A549 (cell line): ENCODE data around the gene NRXN3.

ENCODE experiments used
- EP300 ChIP-seq, 2 experiments: fragments of >200 bp; sonication (Bioruptor Twin); formaldehyde crosslinking; IDR thresholded peaks; 2 replicates in 1 of 2; 3 replicates in 1 of 2; pipeline ENCODE4 v1.6.1; 2016 to 2017
- FOSL2 ChIP-seq, 2 experiments: fragments of 450-650 bp in 1 of 2; fragments of >200 bp in 1 of 2; sonication (Bioruptor Twin) in 1 of 2; formaldehyde crosslinking; IDR thresholded peaks; 2 replicates each; pipeline versions ENCODE4 v1.5.0 to v1.6.1; 2016 to 2020; ENCODE audit warnings: mild to moderate bottlenecking in 1 of 2, moderate library complexity in 1 of 2
- POLR2A ChIP-seq: IDR thresholded peaks from 2 replicates; pipeline ENCODE4 v1.6.1; 2012; ENCODE audit warnings: mild to moderate bottlenecking, low read length
- TF ChIP-seq, protein P1 (sequence below): fragments of 200-600 bp; sonication (generic); IDR thresholded peaks from 2 replicates; pipeline ENCODE4 v1.6.1; 2016; ENCODE audit warnings: antibody characterized with exemption, mild to moderate bottlenecking, moderate library complexity
- TF ChIP-seq, protein P2 (sequence below): fragments of >200 bp; sonication (Bioruptor Twin); formaldehyde crosslinking; IDR thresholded peaks from 3 replicates; pipeline ENCODE4 v1.5.1; 2016

DNA sequence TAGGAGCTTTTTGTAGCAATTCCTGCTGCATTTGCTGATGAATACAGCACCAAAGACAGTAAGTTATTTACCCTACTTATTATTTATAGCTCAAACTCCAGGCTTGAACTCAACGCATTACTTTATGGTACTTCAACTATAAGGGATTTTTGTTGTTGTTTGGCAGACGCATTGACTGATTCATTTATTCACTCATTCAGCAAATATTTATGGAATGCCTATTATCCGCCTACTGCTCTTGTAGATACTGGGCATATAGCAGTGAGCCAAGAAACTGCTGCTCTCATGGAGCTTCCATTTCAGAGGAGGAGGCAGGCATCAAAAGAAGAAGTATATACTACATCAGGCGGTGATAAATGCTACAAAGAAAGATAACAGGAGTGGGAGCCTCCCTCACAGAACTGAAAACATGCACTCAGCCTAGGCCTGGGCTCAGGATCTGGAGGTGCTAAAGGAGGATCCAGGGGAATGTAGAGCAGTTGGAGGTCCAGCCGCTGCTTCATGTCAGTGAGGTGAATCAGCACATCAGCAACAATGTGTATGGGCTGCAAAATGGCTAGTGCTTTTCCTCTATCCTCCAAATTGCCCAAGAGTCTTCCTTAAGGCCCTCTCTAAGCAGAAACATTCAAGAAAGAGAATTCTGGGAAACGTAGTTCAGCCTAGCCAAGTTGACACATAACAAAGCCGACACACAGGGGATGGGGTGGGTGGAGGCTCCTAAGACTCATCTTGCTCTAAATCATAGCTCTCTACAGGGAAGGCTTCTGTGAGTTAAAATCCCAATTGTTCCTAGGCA is 157.5 kb downstream of the NRXN3 start:
- TF ChIP-seq POLR2A (no peak), FOSL2 (IDR thresholded peaks at IDR 0.05) (no peak), FOSL2 (CRISPR knock-in tag; IDR thresholded peaks at IDR 0.05) (no peak), EP300 (IDR thresholded peaks at IDR 0.05) (no peak)
- TF ChIP-seq, protein P1, sequence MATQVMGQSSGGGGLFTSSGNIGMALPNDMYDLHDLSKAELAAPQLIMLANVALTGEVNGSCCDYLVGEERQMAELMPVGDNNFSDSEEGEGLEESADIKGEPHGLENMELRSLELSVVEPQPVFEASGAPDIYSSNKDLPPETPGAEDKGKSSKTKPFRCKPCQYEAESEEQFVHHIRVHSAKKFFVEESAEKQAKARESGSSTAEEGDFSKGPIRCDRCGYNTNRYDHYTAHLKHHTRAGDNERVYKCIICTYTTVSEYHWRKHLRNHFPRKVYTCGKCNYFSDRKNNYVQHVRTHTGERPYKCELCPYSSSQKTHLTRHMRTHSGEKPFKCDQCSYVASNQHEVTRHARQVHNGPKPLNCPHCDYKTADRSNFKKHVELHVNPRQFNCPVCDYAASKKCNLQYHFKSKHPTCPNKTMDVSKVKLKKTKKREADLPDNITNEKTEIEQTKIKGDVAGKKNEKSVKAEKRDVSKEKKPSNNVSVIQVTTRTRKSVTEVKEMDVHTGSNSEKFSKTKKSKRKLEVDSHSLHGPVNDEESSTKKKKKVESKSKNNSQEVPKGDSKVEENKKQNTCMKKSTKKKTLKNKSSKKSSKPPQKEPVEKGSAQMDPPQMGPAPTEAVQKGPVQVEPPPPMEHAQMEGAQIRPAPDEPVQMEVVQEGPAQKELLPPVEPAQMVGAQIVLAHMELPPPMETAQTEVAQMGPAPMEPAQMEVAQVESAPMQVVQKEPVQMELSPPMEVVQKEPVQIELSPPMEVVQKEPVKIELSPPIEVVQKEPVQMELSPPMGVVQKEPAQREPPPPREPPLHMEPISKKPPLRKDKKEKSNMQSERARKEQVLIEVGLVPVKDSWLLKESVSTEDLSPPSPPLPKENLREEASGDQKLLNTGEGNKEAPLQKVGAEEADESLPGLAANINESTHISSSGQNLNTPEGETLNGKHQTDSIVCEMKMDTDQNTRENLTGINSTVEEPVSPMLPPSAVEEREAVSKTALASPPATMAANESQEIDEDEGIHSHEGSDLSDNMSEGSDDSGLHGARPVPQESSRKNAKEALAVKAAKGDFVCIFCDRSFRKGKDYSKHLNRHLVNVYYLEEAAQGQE = no peak
- TF ChIP-seq, protein P2, sequence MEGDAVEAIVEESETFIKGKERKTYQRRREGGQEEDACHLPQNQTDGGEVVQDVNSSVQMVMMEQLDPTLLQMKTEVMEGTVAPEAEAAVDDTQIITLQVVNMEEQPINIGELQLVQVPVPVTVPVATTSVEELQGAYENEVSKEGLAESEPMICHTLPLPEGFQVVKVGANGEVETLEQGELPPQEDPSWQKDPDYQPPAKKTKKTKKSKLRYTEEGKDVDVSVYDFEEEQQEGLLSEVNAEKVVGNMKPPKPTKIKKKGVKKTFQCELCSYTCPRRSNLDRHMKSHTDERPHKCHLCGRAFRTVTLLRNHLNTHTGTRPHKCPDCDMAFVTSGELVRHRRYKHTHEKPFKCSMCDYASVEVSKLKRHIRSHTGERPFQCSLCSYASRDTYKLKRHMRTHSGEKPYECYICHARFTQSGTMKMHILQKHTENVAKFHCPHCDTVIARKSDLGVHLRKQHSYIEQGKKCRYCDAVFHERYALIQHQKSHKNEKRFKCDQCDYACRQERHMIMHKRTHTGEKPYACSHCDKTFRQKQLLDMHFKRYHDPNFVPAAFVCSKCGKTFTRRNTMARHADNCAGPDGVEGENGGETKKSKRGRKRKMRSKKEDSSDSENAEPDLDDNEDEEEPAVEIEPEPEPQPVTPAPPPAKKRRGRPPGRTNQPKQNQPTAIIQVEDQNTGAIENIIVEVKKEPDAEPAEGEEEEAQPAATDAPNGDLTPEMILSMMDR = no peak
